ENCODE results near the gene THY1.
"Not testable (repeated sequence)": the region's sequence is repeated elsewhere in the genome, so short reads cannot be mapped to it uniquely, and the experiment has no call there.

THY1 gene

GRCh38 chr11:119422809-119423508, at the start of gene THY1:
THY1 (minus strand) TSS chr11:119423172; CDS start chr11:119420905, 2,267 bp downstream.
- DNase-seq (ENCODE audit: low read depth, low spot score): no peak

- DNase-seq (ENCODE audit: low read depth, low spot score): no peak
Measured at GRCh38 chr11:119472186-119472855, 49.3 kb upstream of the THY1 start.

- DNase-seq (ENCODE audit: low read depth, low spot score): no peak
Measured at GRCh38 chr11:119471329-119471728, 48.4 kb upstream of the THY1 start.

- DNase-seq (ENCODE audit: low read depth, low spot score): no peak
Measured at GRCh38 chr11:119470317-119471291, 47.6 kb upstream of the THY1 start.

GRCh38 chr11:119469506-119469905, 46.5 kb upstream of the THY1 start:
- no peak for DNase-seq (ENCODE audit: low read depth, low spot score)

GRCh38 chr11:119468511-119468910, 45.5 kb upstream of the THY1 start:
- DNase-seq (ENCODE audit: low read depth, low spot score): no peak

GRCh38 chr11:119461229-119461963, 38.4 kb upstream of the THY1 start:
- no peak for DNase-seq (ENCODE audit: low read depth, low spot score)

- DNase-seq (ENCODE audit: low read depth, low spot score): no peak
Measured at GRCh38 chr11:119460582-119460981, 37.6 kb upstream of the THY1 start.

- DNase-seq (ENCODE audit: low read depth, low spot score): no peak
Measured at GRCh38 chr11:119460097-119460496, 37.1 kb upstream of the THY1 start.

GRCh38 chr11:119459293-119459976, 36.5 kb upstream of the THY1 start:
- DNase-seq (ENCODE audit: low read depth, low spot score): no peak

- not testable (repeated sequence) for DNase-seq (ENCODE audit: low read depth, low spot score)
Measured at GRCh38 chr11:119455708-119456107, 32.7 kb upstream of the THY1 start.

GRCh38 chr11:119455241-119455640, 32.3 kb upstream of the THY1 start:
- not testable (repeated sequence) for DNase-seq (ENCODE audit: low read depth, low spot score)

- no peak for DNase-seq (ENCODE audit: low read depth, low spot score)
Measured at GRCh38 chr11:119453881-119454280, 30.9 kb upstream of the THY1 start.

GRCh38 chr11:119450590-119451326, 27.8 kb upstream of the THY1 start:
- no peak for DNase-seq (ENCODE audit: low read depth, low spot score)

GRCh38 chr11:119449498-119449897, 26.5 kb upstream of the THY1 start:
- no peak for DNase-seq (ENCODE audit: low read depth, low spot score)

- no peak for DNase-seq (ENCODE audit: low read depth, low spot score)
Measured at GRCh38 chr11:119448380-119448779, 25.4 kb upstream of the THY1 start.

GRCh38 chr11:119447664-119448242, 24.8 kb upstream of the THY1 start:
- no peak for DNase-seq (ENCODE audit: low read depth, low spot score)

- no peak for DNase-seq (ENCODE audit: low read depth, low spot score)
Measured at GRCh38 chr11:119446871-119447663, 24.1 kb upstream of the THY1 start.

GRCh38 chr11:119446434-119446833, 23.5 kb upstream of the THY1 start:
- no peak for DNase-seq (ENCODE audit: low read depth, low spot score)
